Activated naive CD4-positive, alpha-beta T cell treated with anti-CD3 and anti-CD28 coated beads, Interleukin-2, amount 50 U/mL, for 24 hours (primary cell): ENCODE data around the gene HGF.
"Not testable (repeated sequence)": the region's sequence is repeated elsewhere in the genome, so short reads cannot be mapped to it uniquely, and the experiment has no call there.

Experiments
- H3K27ac Mint-ChIP-seq: one replicate; pipeline ENCODE4 v1.8.0; 2021; ENCODE audit warnings: mild to moderate bottlenecking, mixed read lengths
- H3K27me3 Mint-ChIP-seq: one replicate; pipeline ENCODE4 v1.8.0; 2021; ENCODE audit warnings: mixed read lengths
- H3K36me3 Mint-ChIP-seq: one replicate; pipeline ENCODE4 v1.8.0; 2021; ENCODE audit warnings: mixed read lengths
- H3K4me1 Mint-ChIP-seq: one replicate; pipeline ENCODE4 v1.8.0; 2021; ENCODE audit warnings: mixed read lengths
- H3K4me3 Mint-ChIP-seq: one replicate; pipeline ENCODE4 v1.8.0; 2021; ENCODE audit warnings: mild to moderate bottlenecking, mixed read lengths
- H3K9me3 Mint-ChIP-seq: one replicate; pipeline ENCODE4 v1.8.0; 2021; ENCODE audit warnings: mixed read lengths

The HGF gene

DNA sequence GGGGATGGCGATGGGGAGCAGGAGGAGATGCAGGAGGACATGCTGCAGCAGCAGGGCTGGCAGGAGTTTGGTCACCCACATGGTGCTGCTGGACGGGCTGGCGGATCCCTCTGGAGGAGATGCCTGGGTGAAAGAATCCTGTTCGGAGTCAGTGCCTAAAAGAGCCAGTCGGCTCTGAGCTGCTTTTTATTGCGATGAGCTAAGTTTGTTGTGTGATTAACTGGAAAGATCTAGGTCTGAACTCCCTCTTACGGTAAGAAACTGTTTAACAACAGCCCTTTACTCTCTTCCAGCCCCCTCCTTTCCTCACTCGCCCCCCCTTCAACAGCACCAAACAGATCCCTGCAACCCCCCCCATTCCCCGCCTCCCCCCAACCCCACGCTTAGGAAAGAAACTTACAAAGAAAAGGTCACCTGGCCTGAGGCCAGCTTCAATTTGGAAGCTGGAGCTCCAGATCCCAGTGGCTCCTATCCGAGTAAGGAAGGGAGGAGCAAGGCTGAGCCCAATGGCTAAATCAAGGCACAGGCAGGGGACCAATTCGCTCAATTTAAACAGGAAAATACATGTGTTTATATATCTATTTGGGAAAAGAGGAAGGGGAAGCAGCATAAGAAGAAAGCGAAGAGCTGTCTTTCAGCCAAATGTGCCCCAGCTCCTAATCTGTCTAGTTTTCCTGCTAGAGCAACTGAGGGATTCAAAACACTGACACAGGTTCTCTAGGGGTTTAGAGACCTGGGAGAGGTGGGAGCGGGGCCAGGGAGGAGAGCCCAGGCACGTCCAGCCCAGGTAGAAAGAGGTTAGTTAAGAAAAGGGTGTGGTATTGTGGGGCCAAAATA, at the start of gene HGF:
HGF (minus strand) TSS at position 157 of the 837 bp plus-strand sequence; CDS start at position 81, 76 bp downstream.
- Mint-ChIP-seq H3K9me3 (no peaks in the 10 kb centered on the region), H3K27me3 (no peaks in the 10 kb centered on the region), H3K27ac (no peak within 1 kb of the TSS), H3K4me1 (no peaks in the 10 kb centered on the region), H3K4me3 (no peak within 1 kb of the TSS), H3K36me3 (no peaks in the 10 kb centered on the region)

DNA sequence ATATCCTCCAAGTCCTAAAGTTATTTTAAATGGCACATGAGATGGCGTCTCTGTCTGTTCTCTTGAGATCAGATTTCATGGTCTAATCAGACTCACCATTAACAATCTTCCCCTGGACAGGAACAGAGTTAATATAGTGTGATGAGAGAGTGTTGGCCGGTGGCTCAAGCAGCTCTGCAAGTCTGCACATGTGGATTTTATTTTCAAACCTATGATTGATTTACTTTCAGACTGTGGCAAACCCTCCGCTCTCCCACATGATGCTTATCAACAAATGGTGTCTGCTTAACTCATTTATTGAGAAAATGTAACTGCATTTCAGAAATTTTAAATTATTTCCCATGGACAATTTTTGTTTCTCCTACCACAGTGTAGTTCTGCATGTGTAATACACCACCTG, 46.5 kb upstream of the HGF start:
- Mint-ChIP-seq H3K4me1 (no peaks in the 10 kb centered on the region), H3K4me3 (no peak overlapping the region), H3K27ac (no peak overlapping the region), H3K27me3 (no peaks in the 10 kb centered on the region), H3K36me3 (no peaks in the 10 kb centered on the region), H3K9me3 (no peaks in the 10 kb centered on the region)

DNA sequence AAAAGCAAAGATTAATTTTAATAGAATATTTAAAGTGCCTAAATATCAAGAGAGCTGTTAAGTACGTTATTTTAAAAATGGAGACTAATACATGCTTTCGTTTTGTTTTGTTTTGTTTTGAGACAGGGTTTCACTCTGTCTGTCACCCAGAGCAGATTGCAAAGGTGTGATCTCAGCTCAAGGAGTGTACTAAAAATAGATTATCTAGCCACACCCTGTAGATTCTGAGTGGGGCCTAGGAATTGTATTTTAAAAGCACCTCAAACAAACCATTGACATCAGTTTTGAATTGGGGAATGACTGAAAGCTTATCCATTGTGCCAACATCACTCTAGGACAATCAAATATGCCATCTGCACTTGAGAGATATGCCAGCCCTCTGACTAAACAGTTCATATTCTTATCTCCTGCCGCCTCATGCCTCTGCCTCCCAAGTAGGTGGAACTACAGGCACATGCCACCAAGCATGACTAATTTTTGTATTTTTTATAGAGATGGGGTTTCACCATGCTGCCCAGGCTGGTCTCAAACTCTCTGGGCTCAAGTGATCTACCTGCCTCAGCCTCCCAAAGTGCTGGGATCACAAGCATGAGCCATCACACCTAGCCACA, 43.1 kb upstream of the HGF start:
- not testable (repeated sequence) for H3K9me3 Mint-ChIP-seq, H3K4me1 Mint-ChIP-seq, H3K27me3 Mint-ChIP-seq, H3K36me3 Mint-ChIP-seq, H3K4me3 Mint-ChIP-seq, H3K27ac Mint-ChIP-seq

DNA sequence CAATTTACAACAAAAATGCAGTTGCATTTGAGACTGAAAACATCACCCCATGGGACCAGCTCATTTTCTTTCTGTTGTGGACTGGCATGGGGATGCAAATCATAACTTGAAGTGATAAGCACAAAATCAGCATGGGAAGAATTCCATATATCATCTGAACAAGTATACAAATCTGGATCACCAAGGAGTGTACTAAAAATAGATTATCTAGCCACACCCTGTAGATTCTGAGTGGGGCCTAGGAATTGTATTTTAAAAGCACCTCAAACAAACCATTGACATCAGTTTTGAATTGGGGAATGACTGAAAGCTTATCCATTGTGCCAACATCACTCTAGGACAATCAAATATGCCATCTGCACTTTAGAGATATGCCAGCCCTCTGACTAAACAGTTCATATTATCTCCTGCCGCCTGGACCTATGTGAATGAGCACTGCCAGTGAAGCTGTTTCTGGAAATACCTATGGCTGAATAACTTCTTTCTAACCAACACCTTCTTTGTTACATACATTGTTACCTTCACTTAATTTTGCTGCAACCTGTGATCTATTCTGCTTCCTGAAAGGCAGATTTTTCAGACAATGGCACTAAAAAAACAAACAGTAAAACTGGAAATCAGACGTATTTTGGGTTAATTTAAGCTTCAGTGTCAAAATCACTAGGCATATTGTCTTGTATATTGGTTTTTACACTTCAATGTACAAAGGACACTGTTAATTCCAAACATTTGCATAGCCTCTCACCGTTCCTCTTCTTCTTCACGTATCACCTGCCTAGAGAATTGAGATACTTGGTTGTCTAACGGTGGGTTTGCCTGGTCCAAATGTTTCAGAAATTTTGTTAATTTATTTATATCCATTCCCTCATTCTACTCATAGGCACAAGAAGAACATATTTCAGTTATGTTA, 42.4 kb upstream of the HGF start:
- H3K4me3 Mint-ChIP-seq, result no peak overlapping the region
- no peak overlapping the region for H3K27ac Mint-ChIP-seq
- no peaks in the 10 kb centered on the region for H3K9me3 Mint-ChIP-seq
- no peaks in the 10 kb centered on the region for H3K27me3 Mint-ChIP-seq
- H3K36me3 Mint-ChIP-seq, result no peaks in the 10 kb centered on the region
- H3K4me1 Mint-ChIP-seq, result no peaks in the 10 kb centered on the region

DNA sequence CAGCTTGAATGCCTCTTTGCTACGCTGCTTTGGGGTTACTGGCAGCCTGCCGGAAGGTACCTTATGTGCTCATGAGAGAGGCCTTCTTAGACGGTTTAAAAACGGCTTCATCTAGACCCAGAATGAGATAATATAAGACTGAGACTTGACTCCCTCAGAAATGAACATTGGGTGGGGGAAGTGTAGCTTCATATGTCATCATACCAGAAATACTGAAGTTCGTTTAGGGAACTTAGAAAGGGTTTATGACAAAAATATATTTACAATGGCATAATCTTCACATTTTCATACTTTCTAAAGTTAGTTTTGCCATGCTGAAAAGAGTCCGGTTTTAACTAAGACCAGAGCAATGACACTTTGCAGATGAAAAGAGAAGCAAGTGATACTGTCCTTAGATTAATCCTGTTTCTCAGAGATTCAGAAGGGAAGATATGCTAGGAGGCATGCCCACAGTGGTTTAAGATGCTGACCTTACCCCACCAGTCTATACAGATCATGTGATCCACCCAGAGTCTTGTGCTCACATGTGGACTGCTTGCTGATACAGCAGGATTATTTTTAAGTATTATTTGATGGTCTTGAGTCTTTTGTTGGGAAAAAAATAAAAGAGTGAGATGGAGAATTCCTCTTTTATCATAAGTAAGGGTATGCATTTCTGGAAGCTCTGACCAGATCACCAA, 40.8 kb upstream of the HGF start:
- Mint-ChIP-seq H3K4me1 (no peaks in the 10 kb centered on the region), H3K27me3 (no peaks in the 10 kb centered on the region), H3K27ac (no peak overlapping the region), H3K9me3 (no peaks in the 10 kb centered on the region), H3K4me3 (no peak overlapping the region), H3K36me3 (no peaks in the 10 kb centered on the region)

DNA sequence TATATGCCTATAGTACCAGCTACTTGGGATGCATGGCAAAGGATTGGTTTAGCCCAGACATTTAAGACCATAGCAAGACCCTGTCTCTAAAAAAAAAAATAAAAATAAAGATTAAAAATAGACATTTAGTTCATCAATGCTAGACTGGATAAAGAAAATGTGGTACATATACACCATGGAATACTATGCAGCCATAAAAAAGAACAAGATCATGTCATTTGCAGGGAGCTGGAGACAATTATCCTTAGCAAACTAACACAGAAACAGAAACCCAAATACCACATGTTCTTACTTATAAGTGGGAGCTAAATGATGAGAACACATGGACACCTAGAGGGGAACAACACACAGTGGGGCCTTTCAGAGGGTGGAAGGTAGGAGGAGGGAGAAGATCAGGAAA, 38.5 kb upstream of the HGF start:
- not testable (repeated sequence) for H3K27ac Mint-ChIP-seq, H3K36me3 Mint-ChIP-seq, H3K4me3 Mint-ChIP-seq, H3K27me3 Mint-ChIP-seq, H3K4me1 Mint-ChIP-seq, H3K9me3 Mint-ChIP-seq

DNA sequence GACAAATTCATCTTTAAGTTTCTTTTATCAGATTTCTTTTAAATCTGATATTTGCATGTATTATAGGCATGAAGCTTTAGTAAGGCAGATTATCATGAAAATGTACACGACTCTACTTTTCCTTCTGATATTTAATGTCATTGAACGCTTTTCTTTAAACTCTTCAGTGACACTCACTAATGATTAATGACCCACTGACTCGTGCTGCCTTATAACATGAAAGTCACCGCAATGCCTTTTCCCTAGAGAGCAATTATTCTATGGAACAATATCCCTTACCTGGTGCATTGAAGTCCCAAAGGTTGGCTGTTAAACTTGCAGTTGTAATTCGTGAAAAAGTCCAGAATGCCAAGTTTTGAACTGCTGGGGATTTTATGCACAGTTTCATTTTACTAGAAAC, 33.4 kb upstream of the HGF start:
- no peak overlapping the region for H3K27ac Mint-ChIP-seq
- H3K4me3 Mint-ChIP-seq, result no peak overlapping the region
- no peaks in the 10 kb centered on the region for H3K4me1 Mint-ChIP-seq
- H3K27me3 Mint-ChIP-seq, result no peaks in the 10 kb centered on the region
- H3K36me3 Mint-ChIP-seq, result no peaks in the 10 kb centered on the region
- peaks cover 6% of the 10 kb centered on the region for H3K9me3 Mint-ChIP-seq

DNA sequence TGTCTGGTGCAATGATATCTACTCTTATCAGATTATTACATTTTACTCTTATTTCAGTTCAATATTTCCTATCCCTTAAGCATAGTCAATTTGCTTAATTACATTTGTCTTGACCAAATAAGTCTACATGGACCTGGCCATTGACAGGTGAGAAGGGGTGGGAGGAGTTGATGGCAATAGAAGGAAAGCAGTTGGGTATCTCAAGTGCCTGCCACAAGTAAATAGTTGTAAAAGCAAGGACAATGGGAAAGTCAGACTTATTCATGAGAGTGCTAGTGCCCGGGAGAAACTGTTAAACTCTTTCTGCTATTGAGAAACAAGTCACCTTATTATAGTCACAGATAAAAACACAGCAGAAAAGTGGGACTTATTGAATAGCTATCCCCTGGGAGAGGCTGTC, 32.4 kb upstream of the HGF start:
- Mint-ChIP-seq H3K36me3 (no peaks in the 10 kb centered on the region), H3K9me3 (peaks cover 6% of the 10 kb centered on the region), H3K4me1 (no peaks in the 10 kb centered on the region), H3K4me3 (no peak overlapping the region), H3K27ac (no peak overlapping the region), H3K27me3 (no peaks in the 10 kb centered on the region)

DNA sequence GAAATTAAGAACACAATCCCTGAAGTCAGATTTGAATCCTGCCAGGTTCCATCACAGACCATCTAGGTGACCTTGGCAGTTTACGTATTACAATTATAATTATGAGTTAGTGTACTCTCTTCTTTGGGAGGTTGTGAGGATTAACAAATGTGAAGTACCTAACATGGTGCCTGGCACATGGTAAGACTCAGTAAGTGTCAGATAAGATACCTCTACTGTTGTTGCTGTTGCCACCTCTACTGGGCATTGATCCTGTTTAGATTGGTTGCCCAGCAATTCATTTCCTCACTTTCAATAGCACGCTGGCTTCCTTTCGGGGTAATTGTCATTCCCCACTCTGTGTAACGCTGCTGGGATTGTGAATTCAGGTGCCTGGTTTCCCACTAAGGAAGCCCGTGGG, 31.7 kb upstream of the HGF start:
- Mint-ChIP-seq H3K4me3 (no peak overlapping the region), H3K36me3 (no peaks in the 10 kb centered on the region), H3K9me3 (peaks cover 6% of the 10 kb centered on the region), H3K4me1 (no peaks in the 10 kb centered on the region), H3K27ac (no peak overlapping the region), H3K27me3 (no peaks in the 10 kb centered on the region)

DNA sequence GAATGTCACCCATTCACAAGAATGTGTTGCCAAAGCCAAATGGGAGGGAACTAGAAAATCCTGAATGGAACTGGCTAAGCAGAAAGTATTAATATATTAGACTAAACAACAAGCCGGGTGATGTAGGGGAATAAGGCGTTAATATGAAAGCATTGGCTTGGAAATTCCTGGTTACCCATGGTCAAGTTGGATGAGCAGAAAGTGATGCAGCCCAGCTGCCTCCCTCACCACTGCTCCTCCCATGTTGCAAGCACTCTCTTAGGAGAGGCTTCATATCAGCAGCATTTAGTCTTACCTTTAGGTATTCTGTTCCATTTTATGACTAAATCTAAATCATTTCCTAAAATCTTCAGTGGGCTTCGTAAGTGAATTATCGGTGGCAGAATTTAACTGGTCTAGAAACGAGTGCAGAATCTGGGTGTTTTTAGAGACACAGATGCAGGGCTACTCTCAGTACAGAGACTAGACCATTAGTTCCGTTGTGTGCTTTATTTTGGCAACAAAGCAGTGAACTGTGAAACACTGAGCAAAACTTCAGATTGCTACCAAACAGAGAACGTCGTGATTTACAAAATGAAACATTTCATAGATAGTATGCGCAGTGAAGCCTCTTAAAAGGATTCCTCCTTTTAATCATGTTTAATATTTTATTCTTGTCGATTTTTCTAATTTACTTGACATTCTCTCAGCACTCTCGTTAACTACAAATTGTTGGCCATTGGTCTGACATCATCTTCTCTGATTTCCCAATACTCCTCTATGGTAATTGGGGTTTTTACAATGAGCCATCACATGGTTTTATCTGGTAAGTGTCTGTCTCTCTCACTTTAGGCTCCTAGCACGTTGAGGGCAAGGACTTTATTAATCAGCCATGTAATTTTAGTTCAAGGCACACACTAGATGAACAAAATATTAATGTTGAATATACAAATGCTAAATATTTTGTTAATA, 22.0 kb upstream of the HGF start:
- H3K4me3 Mint-ChIP-seq, result no peak overlapping the region
- H3K27me3 Mint-ChIP-seq, result no peaks in the 10 kb centered on the region
- H3K27ac Mint-ChIP-seq, result no peak overlapping the region
- H3K36me3 Mint-ChIP-seq, result no peaks in the 10 kb centered on the region
- peaks cover 5% of the 10 kb centered on the region for H3K9me3 Mint-ChIP-seq
- no peaks in the 10 kb centered on the region for H3K4me1 Mint-ChIP-seq

DNA sequence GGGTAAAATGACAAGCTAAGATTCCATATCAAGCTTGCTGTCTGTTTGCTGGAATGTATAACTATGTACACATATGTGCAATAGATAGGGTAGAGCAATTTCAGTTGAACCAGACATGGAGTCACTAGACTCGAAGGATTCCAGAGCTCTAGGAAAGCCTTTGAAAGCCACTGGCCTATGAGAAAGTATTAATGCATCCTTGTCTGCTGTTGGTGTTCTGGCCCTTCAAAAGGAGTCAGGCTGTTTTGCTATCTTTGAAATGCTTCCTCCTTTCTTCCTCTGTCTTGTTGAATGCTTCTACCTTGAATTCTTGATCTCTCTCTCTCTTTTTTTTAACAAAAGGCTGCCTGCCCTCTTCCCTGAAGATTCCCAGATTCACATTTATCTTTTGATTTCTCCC, 20.8 kb upstream of the HGF start:
- Mint-ChIP-seq H3K27ac (no peak overlapping the region), H3K4me1 (no peaks in the 10 kb centered on the region), H3K36me3 (no peaks in the 10 kb centered on the region), H3K4me3 (no peak overlapping the region), H3K9me3 (peaks cover 5% of the 10 kb centered on the region), H3K27me3 (no peaks in the 10 kb centered on the region)

DNA sequence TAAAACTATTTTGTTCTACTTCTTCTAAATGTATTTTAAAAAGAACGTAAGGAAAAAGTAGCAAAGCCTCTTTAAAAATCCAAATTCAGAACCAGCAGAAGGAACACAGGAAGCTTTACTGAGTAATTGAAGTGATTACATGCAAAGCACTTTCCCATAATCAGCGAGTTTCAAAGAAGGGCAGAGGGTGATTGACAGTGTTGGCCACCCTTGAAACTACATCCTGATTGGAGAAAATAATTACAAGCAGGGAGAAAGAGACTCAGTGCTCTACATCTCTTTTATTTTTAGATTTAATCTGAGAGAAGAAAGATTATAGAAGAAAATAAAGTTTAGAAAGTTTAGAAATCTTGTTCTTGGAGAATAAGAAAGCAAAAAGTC, 20.3 kb upstream of the HGF start:
- no peak overlapping the region for H3K27ac Mint-ChIP-seq
- no peaks in the 10 kb centered on the region for H3K27me3 Mint-ChIP-seq
- H3K36me3 Mint-ChIP-seq, result no peaks in the 10 kb centered on the region
- H3K9me3 Mint-ChIP-seq, result peaks cover 5% of the 10 kb centered on the region
- no peaks in the 10 kb centered on the region for H3K4me1 Mint-ChIP-seq
- H3K4me3 Mint-ChIP-seq, result no peak overlapping the region

DNA sequence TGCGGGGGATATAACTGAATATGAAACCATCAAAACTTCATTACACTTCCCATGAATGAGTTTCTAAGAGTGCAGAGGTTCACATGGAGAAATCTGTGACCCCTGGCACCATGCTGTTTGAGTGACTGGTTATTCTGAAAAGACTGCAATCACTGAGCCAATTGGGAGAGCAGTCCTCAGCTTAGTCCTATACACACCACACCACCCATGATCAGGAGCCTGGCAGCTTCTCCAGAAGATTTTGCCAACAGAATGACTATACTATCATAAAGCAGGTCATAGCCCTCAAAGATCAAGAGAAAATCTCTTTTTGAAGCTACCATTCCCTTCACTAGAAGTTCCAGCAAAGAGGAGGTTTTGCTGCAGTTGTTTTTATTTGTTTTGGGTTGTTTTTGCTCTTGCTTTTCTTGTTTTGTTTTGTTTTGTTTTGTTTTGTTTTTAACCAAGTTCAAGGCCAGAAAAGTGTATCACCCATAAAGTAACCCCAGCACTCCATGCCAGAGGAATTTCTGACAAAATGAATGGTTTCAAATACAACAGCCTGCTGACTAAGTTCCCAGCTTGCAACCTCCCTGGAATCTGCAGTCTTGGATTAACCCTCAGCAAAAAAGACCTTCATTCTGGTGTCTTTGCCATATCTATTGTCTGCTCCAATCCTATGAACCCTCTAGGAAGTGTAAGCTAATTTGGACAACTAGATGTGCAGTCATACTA, 19.7 kb upstream of the HGF start:
- H3K4me3 Mint-ChIP-seq, result no peak overlapping the region
- H3K36me3 Mint-ChIP-seq, result no peaks in the 10 kb centered on the region
- no peak overlapping the region for H3K27ac Mint-ChIP-seq
- peaks cover 5% of the 10 kb centered on the region for H3K9me3 Mint-ChIP-seq
- H3K4me1 Mint-ChIP-seq, result no peaks in the 10 kb centered on the region
- H3K27me3 Mint-ChIP-seq, result no peaks in the 10 kb centered on the region

DNA sequence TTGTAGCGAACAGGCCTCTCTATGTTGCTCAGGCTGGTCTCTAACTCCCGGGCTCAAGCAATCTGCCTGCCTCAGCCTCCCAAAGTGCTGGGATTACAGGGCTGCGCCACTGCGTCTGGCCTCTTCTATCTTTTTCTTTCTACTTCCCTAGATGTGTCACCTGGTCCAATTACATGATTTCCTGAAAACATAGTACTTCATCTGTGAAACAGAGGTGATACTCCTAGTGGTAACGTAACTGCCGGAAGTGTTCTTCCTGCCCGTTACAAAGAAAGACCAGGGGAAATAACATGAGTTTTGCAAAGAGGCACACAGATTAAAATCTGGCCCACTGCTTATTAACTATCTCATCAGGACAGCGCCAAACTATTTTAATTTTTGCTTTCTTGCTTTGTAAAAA, 18.4 kb upstream of the HGF start:
- Mint-ChIP-seq H3K4me3 (no peak overlapping the region), H3K27ac (no peak overlapping the region), H3K9me3 (peaks cover 5% of the 10 kb centered on the region), H3K27me3 (no peaks in the 10 kb centered on the region), H3K36me3 (no peaks in the 10 kb centered on the region), H3K4me1 (no peaks in the 10 kb centered on the region)
